Common myeloid progenitor, CD34-positive (primary cell): ENCODE results near the gene REG1B.
"Not testable (repeated sequence)": the region's sequence is repeated elsewhere in the genome, so short reads cannot be mapped to it uniquely, and the experiment has no call there.

Experiments
- CTCF ChIA-PET: fragments of 350-600 bp; sonication (Branson Sonifier 250); formaldehyde crosslinking; loops from one replicate; lab custom pipeline; 2021; ENCODE audit warnings: antibody characterized with exemption; lab: Charles Lee
- POLR2A ChIA-PET: fragments of 350-600 bp; sonication (Branson Sonifier 250); formaldehyde crosslinking; loops from one replicate; lab custom pipeline; 2021; ENCODE audit warnings: antibody characterized with exemption; lab: Charles Lee
- DNase-seq, 3 donors: peaks; one replicate each; pipeline versions ENCODE4 v3.0.0 to v3.0.0-alpha.2; 2013
- H3K27ac ChIP-seq, 2 experiments: 1 replicate in 1 of 2; 2 replicates in 1 of 2; pipeline ENCODE4 v1.7.0; 2013; ENCODE audit warnings: inconsistent platforms in 2 of 2, low read length in 2 of 2, mild to moderate bottlenecking in 2 of 2, low read depth in 1 of 2, moderate library complexity in 1 of 2; ENCODE audit not compliant: severe bottlenecking in 2 of 2, insufficient read depth in 1 of 2, poor library complexity in 1 of 2
- H3K27me3 ChIP-seq, 5 experiments: replicated peaks in 2 of 5; 1 replicate in 3 of 5; 2 replicates in 2 of 5; pipeline versions ENCODE4 v1.6.1 to v1.7.0; 2013; ENCODE audit warnings: low read length in 4 of 5, mild to moderate bottlenecking in 2 of 5, moderate library complexity in 2 of 5, inconsistent platforms in 1 of 5; ENCODE audit not compliant: insufficient read depth in 5 of 5, control insufficient read depth in 4 of 5
- H3K36me3 ChIP-seq, 4 experiments: 1 replicate in 2 of 4; 2 replicates in 2 of 4; pipeline versions ENCODE4 v1.6.1 to v1.7.0; 2013; ENCODE audit warnings: low read length in 3 of 4, control low read depth in 1 of 4, mild to moderate bottlenecking in 1 of 4; ENCODE audit not compliant: control insufficient read depth in 4 of 4, insufficient read depth in 4 of 4
- H3K4me1 ChIP-seq, 4 experiments: 1 replicate in 3 of 4; 2 replicates in 1 of 4; pipeline versions ENCODE4 v1.6.1 to v1.7.1; 2013; ENCODE audit warnings: low read length in 3 of 4, mild to moderate bottlenecking in 3 of 4, control low read depth in 1 of 4, inconsistent platforms in 1 of 4, moderate library complexity in 1 of 4; ENCODE audit not compliant: control insufficient read depth in 4 of 4, insufficient read depth in 4 of 4; ENCODE audit errors: control extremely low read depth in 1 of 4
- H3K4me3 ChIP-seq, 7 experiments: 1 replicate in 4 of 7; 2 replicates in 3 of 7; pipeline versions ENCODE4 v1.5.1 to v1.7.0; 2013; ENCODE audit warnings: mild to moderate bottlenecking in 7 of 7, low read length in 6 of 7, moderate library complexity in 6 of 7, inconsistent platforms in 2 of 7, low read depth in 2 of 7, control low read depth in 1 of 7; ENCODE audit not compliant: insufficient read depth in 4 of 7, control insufficient read depth in 1 of 7; ENCODE audit errors: extremely low read depth in 1 of 7
- H3K9me3 ChIP-seq, 5 experiments: 1 replicate in 4 of 5; 2 replicates in 1 of 5; pipeline versions ENCODE4 v1.6.1 to v1.7.1; 2013; ENCODE audit warnings: low read length in 4 of 5, mild to moderate bottlenecking in 2 of 5, inconsistent platforms in 1 of 5, low read depth in 1 of 5, moderate library complexity in 1 of 5; ENCODE audit not compliant: control insufficient read depth in 4 of 5, insufficient read depth in 2 of 5; ENCODE audit errors: control extremely low read depth in 1 of 5
- WGBS: methylation state at CpG from one replicate; pipeline ENCODE4 v1.1.5; 2013; ENCODE audit not compliant: insufficient coverage; 5-methylcytosine and 5-hydroxymethylcytosine counted together

The REG1B gene

DNA sequence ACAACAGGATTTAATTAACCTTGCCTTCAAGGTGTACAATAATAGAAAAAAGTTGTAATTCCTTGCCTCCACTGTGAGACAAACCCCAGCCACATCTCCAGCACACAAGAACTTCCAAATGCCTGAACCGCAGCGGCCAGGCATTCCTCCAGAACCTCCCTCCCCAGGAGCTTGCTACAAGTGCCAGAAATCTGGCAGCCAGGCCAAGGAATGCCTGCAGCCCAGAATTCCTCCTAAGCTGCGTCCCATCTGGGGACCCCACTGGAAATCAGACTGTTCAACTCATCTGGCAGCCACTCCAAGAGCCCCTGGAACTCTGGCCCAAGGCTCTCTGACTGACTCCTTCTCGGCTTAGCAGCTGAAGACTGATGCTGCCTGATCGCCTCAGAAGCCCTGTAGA, 34.3 kb downstream of the REG1B start:
- 76% methylated on average over 5 of the region's 5 CpGs for WGBS
- DNase-seq, CTCF ChIA-PET: not testable (repeated sequence)

DNA sequence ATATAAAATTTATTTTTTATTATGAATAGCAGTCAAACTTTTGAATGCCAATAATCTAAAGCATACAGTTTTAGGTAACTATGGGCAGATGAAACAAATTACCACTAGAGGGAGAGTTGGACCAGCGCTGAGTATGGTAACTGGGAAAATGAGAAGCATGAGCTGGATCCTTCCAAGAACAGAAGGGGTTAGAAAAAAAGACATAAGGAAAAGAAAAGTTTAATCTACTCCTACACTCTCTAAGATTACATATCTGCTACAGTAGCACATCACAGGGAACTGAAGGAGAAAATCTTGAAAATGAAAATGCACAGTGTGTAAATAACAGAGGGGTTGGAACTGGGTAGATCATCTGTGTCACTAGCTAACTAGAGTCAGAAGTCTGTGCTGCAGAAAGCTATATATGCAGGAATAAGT, 46.8 kb downstream of the REG1B start:
- DNase-seq = peak; percentile 28 to 48 (median 34)
- no peak overlapping the region for H3K27ac ChIP-seq

More for the DNA sequence above, 34.3 kb downstream of the REG1B start:
- H3K4me1 ChIP-seq, H3K9me3 ChIP-seq, H3K4me3 ChIP-seq, H3K27ac ChIP-seq, H3K27me3 ChIP-seq, H3K36me3 ChIP-seq, POLR2A ChIA-PET: not testable (repeated sequence)

DNA sequence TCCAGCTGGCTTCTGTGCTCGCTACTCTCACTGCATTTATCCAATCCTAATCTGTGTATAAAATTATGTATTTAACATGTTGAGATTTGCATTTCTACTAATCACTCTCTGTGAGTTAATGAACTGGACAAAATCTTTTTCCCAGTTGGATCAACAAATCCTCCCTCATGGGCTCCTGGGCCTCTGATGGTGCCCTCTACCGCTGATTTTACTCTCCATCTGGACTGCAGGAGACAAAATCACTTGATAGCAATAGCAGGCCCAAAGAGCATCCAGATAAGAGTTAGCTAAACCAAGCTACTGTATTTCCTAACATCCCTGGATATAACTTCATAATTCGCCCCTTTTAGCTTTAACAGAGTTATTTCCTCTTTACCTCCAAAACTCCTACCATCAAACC, 47.8 kb downstream of the REG1B start:
- no peaks in the 10 kb centered on the region for H3K27me3 ChIP-seq
- H3K27ac ChIP-seq = no peak overlapping the region
- CTCF ChIA-PET = interaction anchor here (0.7 to 3.5 kb wide), 8 partner anchors 10 to 815 kb away, joined by 3 to 25 read pairs (median 6); no protein-coding TSS in a partner anchor
- H3K4me3 ChIP-seq = no peak overlapping the region
- DNase-seq = no peak
- H3K9me3 ChIP-seq = no peaks in the 10 kb centered on the region
- no peaks in the 10 kb centered on the region for H3K4me1 ChIP-seq
- 90% methylated on average over 2 of the region's 3 CpGs for whole genome bisulfite sequencing
- no peaks in the 10 kb centered on the region for H3K36me3 ChIP-seq
- POLR2A ChIA-PET = no interaction called here

More for the DNA sequence above, 46.8 kb downstream of the REG1B start:
- CTCF ChIA-PET = interaction anchor here (0.6 to 3.8 kb wide), 18 partner anchors 9 to 1787 kb away, joined by 3 to 31 read pairs (median 4); no protein-coding TSS in a partner anchor
- no peaks in the 10 kb centered on the region for H3K9me3 ChIP-seq
- H3K4me3 ChIP-seq = no peak overlapping the region
- POLR2A ChIA-PET = no interaction called here
- no peaks in the 10 kb centered on the region for H3K4me1 ChIP-seq
- H3K27me3 ChIP-seq = no peaks in the 10 kb centered on the region
- WGBS = no CpG with 5 or more reads among the region's 1 CpG
- no peaks in the 10 kb centered on the region for H3K36me3 ChIP-seq
